ENCODE measurements around the gene PRAMEF33. TPM values are rescaled to one million over a fixed set of nuclear protein-coding genes. Genes with fewer than 3 reads are reported as not detected.
"Not testable (repeated sequence)": the region's sequence is repeated elsewhere in the genome, so short reads cannot be mapped to it uniquely, and the experiment has no call there.

The PRAMEF33 gene
- total RNA-seq, result not detected

GRCh38 chr1:13303239-13303638, at the start of gene PRAMEF33:
Gene PRAMEF33 (plus strand): TSS chr1:13303539. CDS start chr1:13305955, 2,416 bp downstream.
- no CpG with 5 or more reads among the region's 1 CpG for WGBS, 2 donors
- H3K36me3 ChIP-seq; H3K27me3 ChIP-seq; H3K4me1 ChIP-seq; H3K9me3 ChIP-seq; H3K4me3 ChIP-seq (replicated peaks in 1 of 3); intact Hi-C loops (cut with DNase I); DNase-seq; H3K27ac ChIP-seq: not testable (repeated sequence)

DNA sequence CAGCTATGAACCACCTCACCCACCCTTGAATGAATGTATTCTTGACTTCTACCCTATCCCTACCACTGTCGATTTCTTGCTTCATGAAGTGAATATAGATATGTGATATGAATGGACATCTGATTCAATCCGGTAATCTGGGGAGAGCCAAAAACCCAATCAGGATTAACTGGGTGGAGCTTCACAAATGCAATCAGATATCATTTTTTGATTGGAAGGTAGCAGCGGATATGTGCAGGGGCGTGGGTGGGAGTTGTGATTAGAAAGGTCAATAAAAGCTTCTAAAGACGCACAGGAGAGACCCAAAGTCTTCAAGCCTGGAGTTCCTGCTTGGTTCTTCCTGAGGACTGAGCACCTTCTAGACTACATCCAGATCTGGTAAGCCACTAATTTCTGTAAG, 49.4 kb upstream of the PRAMEF33 start, which contains the start of gene PRAMEF5:
Gene PRAMEF5, plus strand, starts transcription at position 301 of the 400 bp plus-strand sequence. CDS start 5,071 bp downstream, outside the sequence.
- 100% methylated on average over 2 of the region's 5 CpGs for WGBS, 2 donors

GRCh38 chr1:13265124-13265523, 38.2 kb upstream of the PRAMEF33 start:
- H3K27ac ChIP-seq; H3K36me3 ChIP-seq; H3K27me3 ChIP-seq; H3K4me1 ChIP-seq; intact Hi-C loops (cut with DNase I); DNase-seq; H3K9me3 ChIP-seq; H3K4me3 ChIP-seq (replicated peaks in 1 of 3): not testable (repeated sequence)
- 60% methylated on average over 2 of the region's 3 CpGs; no CpG with 5 or more reads in 1 of the 2 donors for WGBS, 2 donors

More for the DNA sequence above, 49.4 kb upstream of the PRAMEF33 start, which contains the start of gene PRAMEF5:
- H3K27me3 ChIP-seq; H3K27ac ChIP-seq; H3K4me1 ChIP-seq; H3K36me3 ChIP-seq; H3K9me3 ChIP-seq; H3K4me3 ChIP-seq (replicated peaks in 1 of 3); DNase-seq; intact Hi-C loops (cut with DNase I): not testable (repeated sequence)

DNA sequence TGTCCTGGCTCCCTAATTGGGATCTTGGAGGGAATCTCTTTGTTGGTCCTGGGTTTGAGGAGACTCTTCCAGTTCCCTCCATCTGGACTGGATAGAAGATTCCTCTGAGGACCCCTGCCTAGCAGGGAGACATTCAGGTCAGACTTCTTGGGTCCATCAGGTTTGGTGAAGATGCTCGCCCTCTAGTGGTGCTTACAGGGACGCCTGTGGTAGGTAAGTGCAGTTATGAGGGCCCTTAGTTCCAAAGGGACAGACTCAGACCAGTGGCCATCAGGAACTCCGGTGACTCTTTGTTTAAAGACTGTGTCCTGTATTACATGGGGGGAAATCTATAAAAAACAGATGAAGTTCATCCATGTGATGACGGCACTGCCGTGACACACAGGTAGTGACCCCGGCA, 26.3 kb upstream of the PRAMEF33 start:
- H3K4me3 ChIP-seq (replicated peaks in 1 of 3); H3K4me1 ChIP-seq; H3K27ac ChIP-seq; H3K27me3 ChIP-seq; intact Hi-C loops (cut with DNase I); H3K9me3 ChIP-seq; H3K36me3 ChIP-seq: not testable (repeated sequence)
- DNase-seq, result peak in 1 of 2 donors; percentile 1
- WGBS, 2 donors, result 43% methylated on average over 6 of the region's 6 CpGs; no CpG with 5 or more reads in 1 of the 2 donors

- H3K9me3 ChIP-seq; H3K4me3 ChIP-seq (replicated peaks in 1 of 3); intact Hi-C loops (cut with DNase I); H3K36me3 ChIP-seq; DNase-seq; H3K27me3 ChIP-seq; H3K4me1 ChIP-seq; H3K27ac ChIP-seq: not testable (repeated sequence)
- WGBS, 2 donors, result 70 to 87% methylated on average over 3 of the region's 3 CpGs
Observed at GRCh38 chr1:13279617-13280016, 23.7 kb upstream of the PRAMEF33 start.

DNA sequence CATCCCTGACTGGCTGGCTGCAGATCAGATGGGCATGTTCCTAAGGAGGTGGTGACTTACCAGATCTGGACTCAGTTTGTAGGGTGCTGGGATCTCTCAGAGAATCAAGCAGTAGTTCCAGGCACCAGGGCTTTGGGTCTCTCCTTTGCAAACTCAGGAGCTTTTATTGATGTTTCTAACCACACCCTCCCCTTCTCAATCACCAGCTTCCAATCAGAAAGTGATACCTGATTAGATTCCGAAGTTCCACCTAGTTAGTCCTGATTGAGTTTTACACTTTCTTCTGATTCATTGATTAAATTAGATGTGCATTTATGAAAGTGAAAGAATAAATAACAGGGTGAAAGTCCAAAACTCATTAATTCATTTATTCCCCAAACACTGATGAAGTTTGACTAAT, 18.3 kb upstream of the PRAMEF33 start, which contains the start of gene PRAMEF8:
Gene PRAMEF8, minus strand, starts transcription at position 101 of the 400 bp plus-strand sequence. CDS start 1,046 bp downstream, outside the sequence.
- H3K4me1 ChIP-seq; H3K9me3 ChIP-seq; DNase-seq; H3K27ac ChIP-seq; intact Hi-C loops (cut with DNase I); H3K27me3 ChIP-seq; H3K36me3 ChIP-seq; H3K4me3 ChIP-seq (replicated peaks in 1 of 3): not testable (repeated sequence)
- WGBS, 2 donors, result no CpG with 5 or more reads among the region's 1 CpG

DNA sequence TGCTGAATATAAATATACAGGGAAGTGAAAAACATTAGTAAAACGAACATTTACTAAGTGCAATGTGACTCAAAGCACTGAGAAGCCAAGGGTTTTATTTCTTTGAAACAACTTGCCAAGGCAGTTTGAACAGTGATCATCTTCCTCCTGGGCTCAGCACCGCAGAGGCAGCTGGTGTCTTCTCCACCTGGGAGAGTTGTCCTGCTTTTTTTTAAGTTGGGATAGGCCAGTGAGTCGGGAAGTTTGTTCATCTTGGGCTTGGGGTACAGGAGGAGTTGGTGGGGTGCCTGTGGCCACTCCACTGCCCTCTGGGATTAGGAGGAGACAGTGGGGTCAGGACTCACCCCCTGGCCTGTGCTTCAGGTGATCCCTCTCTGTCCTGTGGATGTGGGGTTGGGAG, 14.3 kb upstream of the PRAMEF33 start:
- DNase-seq; intact Hi-C loops (cut with DNase I); H3K27me3 ChIP-seq; H3K4me3 ChIP-seq (replicated peaks in 1 of 3); H3K36me3 ChIP-seq; H3K27ac ChIP-seq; H3K9me3 ChIP-seq; H3K4me1 ChIP-seq: not testable (repeated sequence)
- 71 to 80% methylated on average over 1 to 2 of the region's 3 CpGs for WGBS, 2 donors

DNA sequence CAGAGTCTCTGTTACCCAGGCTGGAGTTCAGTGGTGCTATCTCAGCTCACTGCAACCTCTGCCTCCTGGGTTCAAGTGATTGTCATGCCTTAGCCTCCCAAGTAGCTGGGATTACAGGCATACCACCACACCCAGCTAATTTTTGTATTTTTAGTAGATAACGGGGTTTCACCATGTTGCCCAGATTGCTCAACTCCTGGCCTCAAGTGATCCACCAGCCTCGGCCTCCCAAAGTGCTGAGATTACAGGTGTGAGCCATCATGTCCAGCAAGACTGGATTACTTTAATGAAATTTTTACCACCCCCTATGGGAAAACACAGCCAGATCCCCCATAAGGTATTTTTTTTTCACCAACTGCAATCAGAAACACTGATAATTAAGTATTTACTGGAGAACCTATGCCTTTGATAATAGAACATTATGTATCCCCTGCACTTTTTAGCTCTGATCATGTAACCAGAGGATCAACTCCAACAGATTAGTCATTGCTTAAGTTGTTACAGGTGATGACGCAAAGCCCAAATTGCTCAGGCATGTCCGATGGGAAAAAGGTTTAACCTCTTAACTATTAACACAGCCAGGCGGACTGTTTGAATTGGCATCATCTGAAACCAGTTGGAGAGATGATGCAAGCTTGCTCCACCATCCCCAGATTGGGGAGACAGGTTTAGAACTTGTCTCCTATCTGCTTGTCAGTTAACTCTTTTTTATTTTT, 6.0 kb upstream of the PRAMEF33 start:
- H3K9me3 ChIP-seq; H3K4me3 ChIP-seq (replicated peaks in 1 of 3); H3K27ac ChIP-seq; H3K4me1 ChIP-seq; H3K27me3 ChIP-seq; H3K36me3 ChIP-seq; DNase-seq; intact Hi-C loops (cut with DNase I): not testable (repeated sequence)
- 40 to 50% methylated on average over 1 to 2 of the region's 5 CpGs for WGBS, 2 donors

GRCh38 chr1:13298699-13299098, 4.6 kb upstream of the PRAMEF33 start:
- intact Hi-C loops (cut with DNase I), result not testable (repeated sequence)
- no CpG with 5 or more reads among the region's 27 CpGs for WGBS, 2 donors

GRCh38 chr1:13302197-13302596, 1.1 kb upstream of the PRAMEF33 start:
- intact Hi-C loops (cut with DNase I), result not testable (repeated sequence)

More at GRCh38 chr1:13298699-13299098, 4.6 kb upstream of the PRAMEF33 start:
- not testable (repeated sequence) for H3K4me1 ChIP-seq; H3K27ac ChIP-seq; H3K27me3 ChIP-seq; DNase-seq; H3K9me3 ChIP-seq; H3K4me3 ChIP-seq (replicated peaks in 1 of 3); H3K36me3 ChIP-seq

GRCh38 chr1:13315281-13315680, 11.9 kb downstream of the PRAMEF33 start, which contains the start of gene PRAMEF15:
Gene PRAMEF15 (plus strand): TSS chr1:13315581. CDS start chr1:13318408, 2,827 bp downstream.
- H3K27ac ChIP-seq; DNase-seq; H3K27me3 ChIP-seq; H3K4me1 ChIP-seq; H3K9me3 ChIP-seq; H3K4me3 ChIP-seq (replicated peaks in 1 of 3); H3K36me3 ChIP-seq; intact Hi-C loops (cut with DNase I): not testable (repeated sequence)
- WGBS, 2 donors, result 64 to 75% methylated on average over 1 to 4 of the region's 4 CpGs

More at GRCh38 chr1:13302197-13302596, 1.1 kb upstream of the PRAMEF33 start:
- not testable (repeated sequence) for DNase-seq; H3K27ac ChIP-seq; H3K4me1 ChIP-seq; H3K36me3 ChIP-seq; H3K27me3 ChIP-seq; H3K4me3 ChIP-seq (replicated peaks in 1 of 3); H3K9me3 ChIP-seq

DNA sequence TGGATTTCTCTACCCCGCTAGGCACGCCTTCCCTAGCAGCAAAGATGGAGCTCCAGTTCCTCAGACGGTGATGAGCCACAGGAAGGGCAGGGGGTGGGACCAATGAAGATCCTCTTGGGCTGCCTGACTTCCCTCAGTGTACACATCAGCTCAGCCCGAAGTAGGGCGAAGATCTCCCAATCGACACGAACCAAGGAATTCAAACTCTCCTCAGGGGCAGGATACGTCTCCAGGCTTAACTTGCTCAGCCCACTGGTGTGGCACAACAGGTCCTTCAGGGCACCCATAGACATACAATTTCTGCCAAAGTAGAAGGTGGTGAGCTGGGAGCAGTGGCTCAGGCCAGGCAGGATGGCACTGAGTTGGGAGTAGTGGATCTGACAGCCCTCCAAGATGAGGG, 39.2 kb downstream of the PRAMEF33 start:
- H3K27ac ChIP-seq; DNase-seq; H3K36me3 ChIP-seq; H3K27me3 ChIP-seq; intact Hi-C loops (cut with DNase I); H3K4me3 ChIP-seq (replicated peaks in 1 of 3); H3K9me3 ChIP-seq; H3K4me1 ChIP-seq: not testable (repeated sequence)
- 89 to 93% methylated on average over 8 of the region's 8 CpGs for WGBS, 2 donors

DNA sequence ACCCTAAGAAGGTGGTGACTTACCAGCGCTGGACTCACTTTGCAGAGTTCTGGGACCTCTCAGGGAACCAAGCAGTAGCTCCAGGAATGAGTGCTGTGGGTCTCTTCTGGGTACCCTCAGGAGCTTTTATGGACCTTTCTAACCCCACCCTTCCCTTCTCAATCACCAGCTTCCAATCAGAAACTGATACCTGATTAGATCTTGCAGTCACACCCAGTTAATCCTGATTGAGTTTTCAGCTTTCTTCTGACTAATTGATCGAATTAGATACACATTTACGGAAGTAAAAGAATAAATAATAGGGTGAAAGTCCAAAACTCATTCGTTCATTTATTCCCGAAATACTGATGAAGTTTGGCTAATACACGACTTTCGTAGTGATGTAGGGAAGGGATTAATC, 43.7 kb downstream of the PRAMEF33 start, which contains the start of gene PRAMEF14:
Gene PRAMEF14, minus strand, starts transcription at position 101 of the 400 bp plus-strand sequence. CDS start 1,820 bp downstream, outside the sequence.
- DNase-seq; intact Hi-C loops (cut with DNase I); H3K27ac ChIP-seq; H3K4me3 ChIP-seq (replicated peaks in 1 of 3); H3K27me3 ChIP-seq; H3K9me3 ChIP-seq; H3K4me1 ChIP-seq; H3K36me3 ChIP-seq: not testable (repeated sequence)
- 68 to 91% methylated on average over 6 to 7 of the region's 7 CpGs for WGBS, 2 donors

Data from thyroid gland (tissue), 4 donors.